ENCODE results near the gene ZNF557.

The ZNF557 gene

DNA sequence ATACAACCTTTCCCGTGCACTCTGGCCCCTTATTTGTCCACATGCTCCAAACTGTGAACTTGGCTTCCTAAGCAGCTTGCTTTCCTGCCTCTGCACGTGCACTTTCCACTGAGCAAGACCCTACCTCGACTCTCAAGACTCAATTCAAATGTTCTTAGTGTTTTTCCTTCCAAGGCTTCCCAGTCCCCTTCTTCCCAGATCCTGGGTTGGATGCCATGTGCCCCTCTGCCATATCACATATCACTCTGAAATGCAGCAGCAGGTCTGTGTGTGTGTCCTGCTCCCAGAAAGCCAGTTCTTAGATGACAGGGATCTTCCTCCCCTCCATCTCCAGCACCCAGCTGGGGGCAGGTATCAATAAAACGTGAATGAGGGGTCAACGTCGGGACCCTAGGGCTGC, 3.0 kb downstream of the ZNF557 start:
- Histone ChIP-seq H3K27me3 (ENCODE audit: insufficient read depth, low read length, poor library complexity, severe bottlenecking) (no peaks in the 10 kb centered on the region), H3K79me2 (ENCODE audit: insufficient read depth, low read length) (peaks cover 19% of the 10 kb centered on the region), H3K36me3 (ENCODE audit: insufficient read depth, low read length) (peaks cover 43% of the 10 kb centered on the region), H2AFZ (ENCODE audit: low read length) (no peak overlapping the region), H3K4me1 (ENCODE audit: insufficient read depth, low read length, poor library complexity, severe bottlenecking) (peaks cover 10% of the 10 kb centered on the region), H3F3A (ENCODE audit: low read depth) (no peaks in the 10 kb centered on the region; the same call in 1 of the 2 replicates), H3K9me2 (replicated peaks; ENCODE audit: low read depth, low read length) (no peaks in the 10 kb centered on the region), H3K9me3 (ENCODE audit: insufficient read depth, low read depth, low read length) (peaks cover 3% of the 10 kb centered on the region), H3K9ac (ENCODE audit: low read depth, low read length, poor library complexity, severe bottlenecking) (no peak overlapping the region), H3K4me2 (ENCODE audit: low read depth, low read length, poor library complexity, severe bottlenecking) (no peak overlapping the region), H3K4me3 (ENCODE audit: low read length, poor library complexity, severe bottlenecking) (no peak overlapping the region), H4K20me1 (ENCODE audit: insufficient read depth, low read length, poor library complexity, severe bottlenecking) (peaks cover 18% of the 10 kb centered on the region)
- TF ChIP-seq, protein P1, sequence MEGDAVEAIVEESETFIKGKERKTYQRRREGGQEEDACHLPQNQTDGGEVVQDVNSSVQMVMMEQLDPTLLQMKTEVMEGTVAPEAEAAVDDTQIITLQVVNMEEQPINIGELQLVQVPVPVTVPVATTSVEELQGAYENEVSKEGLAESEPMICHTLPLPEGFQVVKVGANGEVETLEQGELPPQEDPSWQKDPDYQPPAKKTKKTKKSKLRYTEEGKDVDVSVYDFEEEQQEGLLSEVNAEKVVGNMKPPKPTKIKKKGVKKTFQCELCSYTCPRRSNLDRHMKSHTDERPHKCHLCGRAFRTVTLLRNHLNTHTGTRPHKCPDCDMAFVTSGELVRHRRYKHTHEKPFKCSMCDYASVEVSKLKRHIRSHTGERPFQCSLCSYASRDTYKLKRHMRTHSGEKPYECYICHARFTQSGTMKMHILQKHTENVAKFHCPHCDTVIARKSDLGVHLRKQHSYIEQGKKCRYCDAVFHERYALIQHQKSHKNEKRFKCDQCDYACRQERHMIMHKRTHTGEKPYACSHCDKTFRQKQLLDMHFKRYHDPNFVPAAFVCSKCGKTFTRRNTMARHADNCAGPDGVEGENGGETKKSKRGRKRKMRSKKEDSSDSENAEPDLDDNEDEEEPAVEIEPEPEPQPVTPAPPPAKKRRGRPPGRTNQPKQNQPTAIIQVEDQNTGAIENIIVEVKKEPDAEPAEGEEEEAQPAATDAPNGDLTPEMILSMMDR (conservative IDR thresholded peaks at IDR 0.05; ENCODE audit: low read length): no peak
- no peak for TF ChIP-seq EZH2phosphoT487 (IDR thresholded peaks at IDR 0.05; ENCODE audit: borderline replicate concordance)

DNA sequence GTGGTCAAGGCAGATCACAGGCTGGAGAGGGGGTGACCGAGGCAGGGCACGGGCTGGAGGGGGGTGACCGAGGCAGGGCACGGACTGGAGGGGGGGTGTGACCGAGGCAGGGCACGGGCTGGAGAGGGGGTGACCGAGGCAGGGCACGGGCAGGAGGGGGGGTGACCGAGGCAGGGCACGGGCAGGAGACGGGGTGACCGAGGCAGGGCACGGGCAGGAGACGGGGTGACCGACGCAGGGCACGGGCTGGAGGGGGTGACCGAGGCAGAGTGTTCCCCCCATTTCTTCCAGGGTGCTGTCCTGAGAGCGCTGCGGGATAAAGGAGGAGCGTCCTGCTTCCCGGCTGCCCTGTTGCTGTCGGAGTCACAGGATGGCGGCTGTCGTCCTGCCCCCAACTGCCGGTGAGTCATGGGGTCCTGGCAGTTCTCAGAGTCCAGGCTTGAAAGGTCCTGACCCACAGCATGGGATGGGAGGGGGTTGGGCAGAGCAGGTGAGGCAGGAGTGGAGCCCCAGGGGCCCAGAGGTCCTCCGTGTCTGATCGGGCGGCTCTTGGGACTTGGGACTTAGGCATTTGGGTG, 5.3 kb downstream of the ZNF557 start:
- Histone ChIP-seq H3K79me2 (ENCODE audit: insufficient read depth, low read length) (peaks cover 22% of the 10 kb centered on the region), H4K20me1 (ENCODE audit: insufficient read depth, low read length, poor library complexity, severe bottlenecking) (peaks cover 16% of the 10 kb centered on the region), H2AFZ (ENCODE audit: low read length) (no peak overlapping the region), H3F3A (ENCODE audit: low read depth) (no peaks in the 10 kb centered on the region), H3K27me3 (ENCODE audit: insufficient read depth, low read length, poor library complexity, severe bottlenecking) (no peaks in the 10 kb centered on the region), H3K4me2 (ENCODE audit: low read depth, low read length, poor library complexity, severe bottlenecking) (no peak overlapping the region), H3K36me3 (ENCODE audit: insufficient read depth, low read length) (peaks cover 66% of the 10 kb centered on the region), H3K4me1 (ENCODE audit: insufficient read depth, low read length, poor library complexity, severe bottlenecking) (peaks cover 10% of the 10 kb centered on the region), H3K9ac (ENCODE audit: low read depth, low read length, poor library complexity, severe bottlenecking) (no peak overlapping the region), H3K4me3 (ENCODE audit: low read length, poor library complexity, severe bottlenecking) (no peak overlapping the region), H3K9me2 (replicated peaks; ENCODE audit: low read depth, low read length) (no peaks in the 10 kb centered on the region), H3K9me3 (ENCODE audit: insufficient read depth, low read depth, low read length) (peaks cover 22% of the 10 kb centered on the region)
- no peak for TF ChIP-seq EZH2phosphoT487 (IDR thresholded peaks at IDR 0.05; ENCODE audit: borderline replicate concordance)
- TF ChIP-seq, protein P1 (conservative IDR thresholded peaks at IDR 0.05; ENCODE audit: low read length): no peak

DNA sequence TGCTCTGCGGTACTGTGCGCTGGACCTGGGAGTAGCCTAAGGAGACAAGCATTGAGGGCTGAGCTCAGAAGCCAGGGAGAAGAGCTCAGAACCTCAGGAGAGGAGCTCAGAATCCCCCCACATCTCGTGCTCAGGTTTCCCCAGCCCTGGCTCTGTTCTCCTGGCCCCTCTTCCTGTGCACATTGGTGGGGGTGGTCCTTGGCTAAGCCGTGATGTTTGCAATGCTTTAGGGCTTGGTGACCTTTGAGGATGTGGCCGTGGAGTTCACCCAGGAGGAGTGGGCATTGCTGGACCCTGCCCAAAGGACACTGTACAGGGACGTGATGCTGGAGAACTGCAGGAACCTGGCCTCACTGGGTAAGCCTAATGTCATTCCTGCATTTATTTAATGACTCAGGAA, 6.6 kb downstream of the ZNF557 start:
- TF ChIP-seq, protein P1 (conservative IDR thresholded peaks at IDR 0.05; ENCODE audit: low read length): no peak
- TF ChIP-seq EZH2phosphoT487 (IDR thresholded peaks at IDR 0.05; ENCODE audit: borderline replicate concordance): no peak
- H3F3A ChIP-seq (ENCODE audit: low read depth): no peaks in the 10 kb centered on the region
- H3K9me3 ChIP-seq (ENCODE audit: insufficient read depth, low read depth, low read length): peaks cover 34% of the 10 kb centered on the region
- peaks cover 9% of the 10 kb centered on the region for H3K79me2 ChIP-seq (ENCODE audit: insufficient read depth, low read length)
- peaks cover 2% of the 10 kb centered on the region for H3K27me3 ChIP-seq (ENCODE audit: insufficient read depth, low read length, poor library complexity, severe bottlenecking)
- no peaks in the 10 kb centered on the region for H3K9me2 ChIP-seq (replicated peaks; ENCODE audit: low read depth, low read length)
- H3K4me1 ChIP-seq (ENCODE audit: insufficient read depth, low read length, poor library complexity, severe bottlenecking): no peaks in the 10 kb centered on the region
- H3K36me3 ChIP-seq (ENCODE audit: insufficient read depth, low read length): peaks cover 77% of the 10 kb centered on the region
- H3K4me2 ChIP-seq (ENCODE audit: low read depth, low read length, poor library complexity, severe bottlenecking): no peak overlapping the region
- peaks cover 3% of the 10 kb centered on the region for H4K20me1 ChIP-seq (ENCODE audit: insufficient read depth, low read length, poor library complexity, severe bottlenecking)
- no peak overlapping the region for H2AFZ ChIP-seq (ENCODE audit: low read length)
- no peak overlapping the region for H3K4me3 ChIP-seq (ENCODE audit: low read length, poor library complexity, severe bottlenecking)
- no peak overlapping the region for H3K9ac ChIP-seq (ENCODE audit: low read depth, low read length, poor library complexity, severe bottlenecking)

Measured in Loucy (cell line).